K562 (cell line): ENCODE data around the gene HAPSTR1. TPM values are rescaled to one million over a fixed set of nuclear protein-coding genes. Genes with fewer than 3 reads are reported as not detected.
A peak's percentile ranks its signal among the peaks of the same experiment; 100 is the strongest.
"Not testable (repeated sequence)": the region's sequence is repeated elsewhere in the genome, so short reads cannot be mapped to it uniquely, and the experiment has no call there.

Experiments
- ATAC-seq: fragments of 200-7000 bp; cut with Tn5 transposase; 3 replicates; pipeline ENCODE4 v1.9.1; 2020; ENCODE audit warnings: moderate library complexity
- BruUV-seq: library from RNA; stranded (reverse); fragments of 400-500 nt; replicated peaks from 2 replicates; lab custom pipeline; 2021; lab: Mats Ljungman, UMichigan
- CTCF ChIA-PET: fragments of 300-600 bp; formaldehyde crosslinking; extraction: SDS; loops from one replicate; lab custom pipeline; 2021; ENCODE audit warnings: low intra/inter-chr PET ratio; lab: Yijun Ruan, JAX
- POLR2A ChIA-PET: fragments of 300-600, 350-650 bp; sonication (Branson Sonifier 250); formaldehyde crosslinking; extraction: SDS; loops from one replicate; lab custom pipeline; 2021; ENCODE audit warnings: antibody characterized with exemption, inconsistent platforms; lab: Yijun Ruan, JAX
- DNase-seq, 4 experiments: peaks; one replicate each; pipeline versions ENCODE4 v3.0.0 to v3.0.0-alpha.2; 2011 to 2018; ENCODE audit warnings: low spot score in 3 of 4, mixed read lengths in 3 of 4; ENCODE audit errors: extremely low read depth in 1 of 4
- FAIRE-seq: peaks from 2 replicates; lab custom pipeline; 2011; peaks lifted over from hg19 to GRCh38; lab: Jason Lieb, UNC
- H2AFZ ChIP-seq: 2 replicates; pipeline ENCODE4 v1.6.0; 2011; ENCODE audit warnings: low read depth, low read length, control low read depth, inconsistent platforms
- H3K27ac ChIP-seq: fragments of 200-600 bp; 3 replicates; pipeline ENCODE4 v1.8.0; 2011; ENCODE audit warnings: low read depth, mild to moderate bottlenecking, control low read depth, inconsistent platforms, low read length, moderate library complexity, mixed read lengths; ENCODE audit errors: extremely low read depth
- H3K27me3 ChIP-seq, 2 experiments: fragments of 300-600 bp in 1 of 2; 2 replicates in 1 of 2; 3 replicates in 1 of 2; pipeline versions ENCODE4 v1.6.0 to v1.8.0; 2011; ENCODE audit warnings: inconsistent platforms in 2 of 2, low read length in 2 of 2, mild to moderate bottlenecking in 1 of 2, mixed read lengths in 1 of 2, moderate library complexity in 1 of 2; ENCODE audit not compliant: control insufficient read depth in 2 of 2, insufficient read depth in 2 of 2
- H3K36me3 ChIP-seq: fragments of 300-600 bp; 3 replicates; pipeline ENCODE4 v1.8.0; 2011; ENCODE audit warnings: mild to moderate bottlenecking, low read length, inconsistent platforms; ENCODE audit not compliant: control insufficient read depth, insufficient read depth
- H3K4me1 ChIP-seq, 2 experiments: fragments of 200-600 bp in 1 of 2; replicated peaks in 1 of 2; 2 replicates in 1 of 2; 3 replicates in 1 of 2; pipeline versions ENCODE4 v1.5.1 to v1.8.0; 2011; ENCODE audit warnings: inconsistent platforms in 2 of 2, low read length in 2 of 2, mild to moderate bottlenecking in 1 of 2, mixed read lengths in 1 of 2, moderate library complexity in 1 of 2; ENCODE audit not compliant: control insufficient read depth in 2 of 2, insufficient read depth in 2 of 2
- H3K4me2 ChIP-seq: 2 replicates; pipeline ENCODE4 v1.6.1; 2011; ENCODE audit warnings: low read length, control low read depth, inconsistent platforms, mixed read lengths; ENCODE audit not compliant: insufficient read depth
- H3K4me3 ChIP-seq: fragments of 200-600 bp; sonication (generic), shearing (Covaris generic); 2 replicates; pipeline ENCODE4 v1.5.1; 2016; ENCODE audit warnings: control low read depth, inconsistent platforms
- H3K79me2 ChIP-seq: fragments of 200-600 bp; 3 replicates; pipeline ENCODE4 v1.8.0; 2011; ENCODE audit warnings: low read length, inconsistent platforms; ENCODE audit not compliant: control insufficient read depth, insufficient read depth
- H3K9ac ChIP-seq, 2 experiments: 2 replicates each; pipeline versions ENCODE4 v1.6.0 to v1.6.1; 2011; ENCODE audit warnings: low read depth in 2 of 2, low read length in 2 of 2, control low read depth in 1 of 2, inconsistent platforms in 1 of 2, mild to moderate bottlenecking in 1 of 2, mixed read lengths in 1 of 2; ENCODE audit not compliant: insufficient read depth in 1 of 2
- H3K9me1 ChIP-seq: one replicate; pipeline ENCODE4 v1.6.0; 2011; ENCODE audit warnings: inconsistent platforms, mild to moderate bottlenecking, low read length, moderate library complexity; ENCODE audit not compliant: control insufficient read depth, insufficient read depth
- H3K9me3 ChIP-seq: replicated peaks from 2 replicates; pipeline ENCODE4 v1.5.1; 2011; ENCODE audit warnings: low read depth, low read length, inconsistent platforms; ENCODE audit not compliant: control insufficient read depth, insufficient read depth
- H4K20me1 ChIP-seq: replicated peaks from 2 replicates; pipeline ENCODE4 v1.6.1; 2011; ENCODE audit warnings: low read length, inconsistent platforms, mixed read lengths; ENCODE audit not compliant: control insufficient read depth, insufficient read depth
- NRF1 ChIP-seq, 2 experiments: fragments of 450-650 bp; IDR thresholded peaks in 1 of 2; conservative IDR thresholded peaks in 1 of 2; 2 replicates each; pipeline ENCODE4 v1.6.1; 2014; ENCODE audit warnings: mild to moderate bottlenecking in 2 of 2
- whole genome bisulfite sequencing: fragments of 100-300 bp; shearing (Covaris generic); methylation state at CpG from one replicate; pipeline ENCODE4 v1.1.6; 2016; ENCODE audit warnings: low coverage, mixed read lengths; ENCODE audit not compliant: insufficient coverage; ENCODE audit errors: missing lambda C conversion rate; 5-methylcytosine and 5-hydroxymethylcytosine counted together
- in situ Hi-C: fragments of 300-500 bp; cut with MboI; formaldehyde crosslinking; loops from 4 replicates; pipeline ENCODE4 v1.15.0; 2018; ENCODE audit warnings: inconsistent platforms, mixed read lengths
- intact Hi-C: fragments of 100-400 bp; cut with micrococcal nuclease; formaldehyde crosslinking; loops from 2 replicates; pipeline ENCODE4 v1.14.2; 2022
- polyA plus RNA-seq, 8 experiments: library from polyadenylated mRNA; depleted of rRNA in 4 of 8; stranded (reverse) in 5 of 8; unstranded in 3 of 8; fragments of >200 nt; fragmentation: Nextera tagmentation in 2 of 8; fragmentation: Illumina TruSeq in 1 of 8; extraction: Ambion mirVana in 2 of 8; extraction: Trizol in 1 of 8; gene quantifications; 2 replicates each; pipeline versions ENCODE4 v1.2.1 to v1.2.3, GENCODE V29; 2011 to 2014; ENCODE audit warnings: inconsistent platforms in 1 of 8, missing spikeins in 1 of 8
- total RNA-seq, 7 experiments: library from RNA; depleted of rRNA in 6 of 7; stranded (reverse); fragments of >200 nt in 6 of 7; fragmentation: Illumina TruSeq in 2 of 7; extraction: Trizol in 2 of 7; gene quantifications; 2 replicates each; pipeline versions ENCODE4 v1.2.1 to v1.2.3, GENCODE V29; 2011 to 2021; ENCODE audit warnings: low replicate concordance in 1 of 7
- TF ChIP-seq, protein P1 (sequence below), 2 experiments: fragments of 450-650 bp in 1 of 2; sonication (generic) in 1 of 2; formaldehyde crosslinking in 1 of 2; IDR thresholded peaks in 1 of 2; conservative IDR thresholded peaks in 1 of 2; 2 replicates each; pipeline versions ENCODE4 v1.6.1 to v1.8.1; 2016 to 2023; ENCODE audit warnings: mild to moderate bottlenecking in 2 of 2, moderate library complexity in 2 of 2, inconsistent platforms in 1 of 2, missing genetic modification reagents in 1 of 2
- TF ChIP-seq, protein P2 (sequence below): fragments of 450-650 bp; IDR thresholded peaks from 2 replicates; pipeline ENCODE4 v1.6.1; 2017; ENCODE audit warnings: antibody characterized with exemption, mild to moderate bottlenecking

The HAPSTR1 gene
- total and polyA plus RNA-seq, 9 of the 15 experiments (the other 6 are each of a cell fraction or from before 2014, with no cell fraction given), result 10.8 to 67.9 (median 36.5) TPM

DNA sequence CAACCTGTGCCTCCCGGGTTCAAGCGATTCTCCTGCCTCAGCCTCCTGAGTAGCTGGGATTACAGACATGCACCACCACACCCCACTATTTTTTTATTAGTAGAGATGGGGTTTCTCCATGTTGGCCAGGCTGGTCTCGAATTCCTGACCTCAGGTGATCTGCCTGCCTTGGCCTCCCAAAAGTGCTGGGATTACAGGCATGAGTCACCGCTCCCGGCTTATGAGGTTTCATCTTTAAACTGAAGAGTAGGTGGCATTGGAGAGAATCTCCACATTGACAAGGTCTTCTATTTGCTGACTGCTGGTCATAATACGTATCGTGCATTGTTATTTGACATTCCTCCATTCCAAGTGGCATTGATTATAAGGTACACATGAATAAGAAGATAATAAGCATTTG, 3.7 kb upstream of the HAPSTR1 start:
- H3K27ac ChIP-seq, H3K9me3 ChIP-seq, H3K9me1 ChIP-seq, in situ Hi-C loops, H3K4me3 ChIP-seq, ATAC-seq, H4K20me1 ChIP-seq, DNase-seq, intact Hi-C loops, FAIRE-seq, H3K9ac ChIP-seq, BruUV-seq, H3K27me3 ChIP-seq, H3K36me3 ChIP-seq, H3K4me2 ChIP-seq, H2AFZ ChIP-seq: not testable (repeated sequence)
- 70% methylated on average over 7 of the region's 7 CpGs for WGBS
- ChIA-PET POLR2A (interaction anchor here (0.8 to 1.0 kb wide), 2 partner anchors 9 to 10 kb away, joined by 3 to 7 read pairs; no protein-coding TSS in a partner anchor), CTCF (interaction anchor here (0.7 kb wide), 1 partner anchor 1005 kb away, joined by 3 read pairs; no protein-coding TSS in a partner anchor)
- TF ChIP-seq, protein P1, sequence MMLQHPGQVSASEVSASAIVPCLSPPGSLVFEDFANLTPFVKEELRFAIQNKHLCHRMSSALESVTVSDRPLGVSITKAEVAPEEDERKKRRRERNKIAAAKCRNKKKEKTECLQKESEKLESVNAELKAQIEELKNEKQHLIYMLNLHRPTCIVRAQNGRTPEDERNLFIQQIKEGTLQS (IDR thresholded peaks at IDR 0.05), result peak; percentile 63
- TF ChIP-seq, protein P1 (CRISPR knock-in tag; conservative IDR thresholded peaks at IDR 0.05), result not testable (repeated sequence)
- Histone ChIP-seq H3K4me1 (peaks cover 5 to 20% of the 10 kb centered on the region in 2 experiments; a peak in 4 of 5 replicates), H3K79me2 (peaks cover 27% of the 10 kb centered on the region)

DNA sequence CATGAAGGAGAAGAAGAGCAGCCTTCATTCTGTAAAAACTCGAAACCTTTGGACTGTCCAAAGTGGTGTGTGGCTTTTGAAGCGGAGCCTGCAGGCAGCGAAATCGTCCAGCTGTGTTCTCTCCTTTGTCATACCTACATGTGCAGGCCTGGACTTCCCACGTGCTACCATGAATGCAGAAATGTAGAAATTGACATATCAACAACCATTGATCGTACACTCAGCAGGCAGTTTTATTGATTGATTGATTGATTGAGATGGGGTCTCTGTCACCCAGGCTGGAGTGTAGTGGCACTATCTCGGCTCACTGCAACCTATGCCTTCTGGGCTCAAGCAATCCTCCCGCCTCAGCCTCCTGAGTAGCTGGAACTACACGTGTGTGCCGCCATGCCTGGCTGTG, 2.6 kb upstream of the HAPSTR1 start:
- ChIA-PET CTCF (no interaction called here), POLR2A (no interaction called here)
- Histone ChIP-seq H3K27me3 (no peaks in the 10 kb centered on the region), H3K9me1 (no peaks in the 10 kb centered on the region), H2AFZ (peak overlapping the region; percentile 30), H3K27ac (no peak overlapping the region), H3K9me3 (no peaks in the 10 kb centered on the region), H3K4me1 (peaks cover 5 to 20% of the 10 kb centered on the region in 2 experiments; a peak in 4 of 5 replicates), H3K4me3 (no peak overlapping the region), H3K9ac (peak overlapping the region in 1 of 2 experiments; percentile 65; a peak in 1 of 4 replicates), H3K36me3 (peaks cover 13% of the 10 kb centered on the region; the same call in 2 of the 3 replicates), H4K20me1 (peaks cover 11% of the 10 kb centered on the region), H3K79me2 (peaks cover 39% of the 10 kb centered on the region), H3K4me2 (no peak overlapping the region)
- intact Hi-C loops, result no loop called here
- no TSS peak for BruUV-seq
- no peak for DNase-seq
- no peak for FAIRE-seq
- ATAC-seq, result no peak
- 81% methylated on average over 10 of the region's 10 CpGs for WGBS
- in situ Hi-C loops, result no loop called here
- TF ChIP-seq, protein P2, sequence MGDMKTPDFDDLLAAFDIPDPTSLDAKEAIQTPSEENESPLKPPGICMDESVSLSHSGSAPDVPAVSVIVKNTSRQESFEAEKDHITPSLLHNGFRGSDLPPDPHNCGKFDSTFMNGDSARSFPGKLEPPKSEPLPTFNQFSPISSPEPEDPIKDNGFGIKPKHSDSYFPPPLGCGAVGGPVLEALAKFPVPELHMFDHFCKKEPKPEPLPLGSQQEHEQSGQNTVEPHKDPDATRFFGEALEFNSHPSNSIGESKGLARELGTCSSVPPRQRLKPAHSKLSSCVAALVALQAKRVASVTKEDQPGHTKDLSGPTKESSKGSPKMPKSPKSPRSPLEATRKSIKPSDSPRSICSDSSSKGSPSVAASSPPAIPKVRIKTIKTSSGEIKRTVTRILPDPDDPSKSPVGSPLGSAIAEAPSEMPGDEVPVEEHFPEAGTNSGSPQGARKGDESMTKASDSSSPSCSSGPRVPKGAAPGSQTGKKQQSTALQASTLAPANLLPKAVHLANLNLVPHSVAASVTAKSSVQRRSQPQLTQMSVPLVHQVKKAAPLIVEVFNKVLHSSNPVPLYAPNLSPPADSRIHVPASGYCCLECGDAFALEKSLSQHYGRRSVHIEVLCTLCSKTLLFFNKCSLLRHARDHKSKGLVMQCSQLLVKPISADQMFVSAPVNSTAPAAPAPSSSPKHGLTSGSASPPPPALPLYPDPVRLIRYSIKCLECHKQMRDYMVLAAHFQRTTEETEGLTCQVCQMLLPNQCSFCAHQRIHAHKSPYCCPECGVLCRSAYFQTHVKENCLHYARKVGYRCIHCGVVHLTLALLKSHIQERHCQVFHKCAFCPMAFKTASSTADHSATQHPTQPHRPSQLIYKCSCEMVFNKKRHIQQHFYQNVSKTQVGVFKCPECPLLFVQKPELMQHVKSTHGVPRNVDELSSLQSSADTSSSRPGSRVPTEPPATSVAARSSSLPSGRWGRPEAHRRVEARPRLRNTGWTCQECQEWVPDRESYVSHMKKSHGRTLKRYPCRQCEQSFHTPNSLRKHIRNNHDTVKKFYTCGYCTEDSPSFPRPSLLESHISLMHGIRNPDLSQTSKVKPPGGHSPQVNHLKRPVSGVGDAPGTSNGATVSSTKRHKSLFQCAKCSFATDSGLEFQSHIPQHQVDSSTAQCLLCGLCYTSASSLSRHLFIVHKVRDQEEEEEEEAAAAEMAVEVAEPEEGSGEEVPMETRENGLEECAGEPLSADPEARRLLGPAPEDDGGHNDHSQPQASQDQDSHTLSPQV, result 0 out of 2 replicates have a peak, but pooled peaks have one; percentile 31
- no peak for TF ChIP-seq NRF1 (conservative IDR thresholded peaks at IDR 0.05 in 1 of 2, IDR thresholded peaks at IDR 0.05 in 1 of 2)
